ENCODE data around the gene ZNF385C.

Gene ZNF385C

GRCh38 chr17:42002792-42003301 lies 95.4 kb downstream of the ZNF385C start:
- TF ChIP-seq CTCF (IDR thresholded peaks at IDR 0.05; ENCODE audit: low read depth, low read length) = no peak
- H3K4me3 ChIP-seq (ENCODE audit: low read depth, low read length) = no peak overlapping the region
- in situ Hi-C loops (cut with HindIII; ENCODE audit: low sequenced_read_pairs) = no loop called here
- DNase-seq (ENCODE audit: low read depth, low spot score) = peak; percentile 64

GRCh38 chr17:42002175-42002791 lies 96.0 kb downstream of the ZNF385C start:
- no peak for TF ChIP-seq CTCF (IDR thresholded peaks at IDR 0.05; ENCODE audit: low read depth, low read length)
- in situ Hi-C loops (cut with HindIII; ENCODE audit: low sequenced_read_pairs) = no loop called here
- DNase-seq (ENCODE audit: low read depth, low spot score) = no peak
- H3K4me3 ChIP-seq (ENCODE audit: low read depth, low read length) = no peak overlapping the region

GRCh38 chr17:42001729-42002128 lies 96.5 kb downstream of the ZNF385C start:
- no peak for DNase-seq (ENCODE audit: low read depth, low spot score)
- H3K4me3 ChIP-seq (ENCODE audit: low read depth, low read length) = no peak overlapping the region
- in situ Hi-C loops (cut with HindIII; ENCODE audit: low sequenced_read_pairs) = no loop called here
- TF ChIP-seq CTCF (IDR thresholded peaks at IDR 0.05; ENCODE audit: low read depth, low read length) = no peak

- DNase-seq (ENCODE audit: low read depth, low spot score) = no peak
- in situ Hi-C loops (cut with HindIII; ENCODE audit: low sequenced_read_pairs) = no loop called here
Observed at GRCh38 chr17:42000413-42001133, 97.7 kb downstream of the ZNF385C start.

GRCh38 chr17:41998497-41998896 lies 99.8 kb downstream of the ZNF385C start:
- no peak for DNase-seq (ENCODE audit: low read depth, low spot score)
- in situ Hi-C loops (cut with HindIII; ENCODE audit: low sequenced_read_pairs) = no loop called here
- H3K4me3 ChIP-seq (ENCODE audit: low read depth, low read length) = no peak overlapping the region
- no peak for TF ChIP-seq CTCF (IDR thresholded peaks at IDR 0.05; ENCODE audit: low read depth, low read length)

More at GRCh38 chr17:42000413-42001133, 97.7 kb downstream of the ZNF385C start:
- no peak overlapping the region for H3K4me3 ChIP-seq (ENCODE audit: low read depth, low read length)
- TF ChIP-seq CTCF (IDR thresholded peaks at IDR 0.05; ENCODE audit: low read depth, low read length) = no peak

- no peak for DNase-seq (ENCODE audit: low read depth, low spot score)
- TF ChIP-seq CTCF (IDR thresholded peaks at IDR 0.05; ENCODE audit: low read depth, low read length) = no peak
- in situ Hi-C loops (cut with HindIII; ENCODE audit: low sequenced_read_pairs) = no loop called here
- no peak overlapping the region for H3K4me3 ChIP-seq (ENCODE audit: low read depth, low read length)
Observed at GRCh38 chr17:41996855-41997164, 101.5 kb downstream of the ZNF385C start.

All from astrocyte of the spinal cord (primary cell).